ENCODE data around the gene FCRL1. TPM values are rescaled to one million over a fixed set of nuclear protein-coding genes. Genes with fewer than 3 reads are reported as not detected.

The FCRL1 gene
- total RNA-seq, 1 donor from 2014 or later = under 0.01 TPM

Small RNAs within 50 kb of the gene (small RNA-seq; reads per million reads assigned to genes)
- not detected for gene MRPS21P2 (ENCODE audit: low replicate concordance)

Other genes starting within 250 kb of the FCRL1 start
- not detected for gene FCRL4, start 222.0 kb downstream of the FCRL1 start, total RNA-seq
- not detected for gene FCRL3, start 119.4 kb downstream of the FCRL1 start, total RNA-seq
- 0.25 TPM for gene FCRL2, start 43.0 kb downstream of the FCRL1 start, total RNA-seq
- gene CD5L, start 21.7 kb upstream of the FCRL1 start, total RNA-seq = 0.49 TPM
- 12.0 TPM for gene KIRREL1, start 173.5 kb upstream of the FCRL1 start, total RNA-seq